ENCODE data around the gene GDPD5.

Gene GDPD5

GRCh38 chr11:75525433-75526191 is at the start of gene GDPD5:
TSS of gene GDPD5 (minus strand) at chr11:75525941. CDS start at chr11:75477735, 48,206 bp downstream.
- in situ Hi-C loops (cut with HindIII; ENCODE audit: low sequenced_read_pairs): no loop called here

GRCh38 chr11:75574698-75575602 is 49.2 kb upstream of the GDPD5 start:
- in situ Hi-C loops (cut with HindIII; ENCODE audit: low sequenced_read_pairs): no loop called here

GRCh38 chr11:75572744-75573143 is 47.0 kb upstream of the GDPD5 start:
- in situ Hi-C loops (cut with HindIII; ENCODE audit: low sequenced_read_pairs): no loop called here

- in situ Hi-C loops (cut with HindIII; ENCODE audit: low sequenced_read_pairs): no loop called here
Observed at GRCh38 chr11:75571625-75572024, 45.9 kb upstream of the GDPD5 start.

GRCh38 chr11:75570559-75571139 is 44.9 kb upstream of the GDPD5 start:
- in situ Hi-C loops (cut with HindIII; ENCODE audit: low sequenced_read_pairs): no loop called here

- in situ Hi-C loops (cut with HindIII; ENCODE audit: low sequenced_read_pairs): no loop called here
Observed at GRCh38 chr11:75568616-75569219, 43.0 kb upstream of the GDPD5 start.

- in situ Hi-C loops (cut with HindIII; ENCODE audit: low sequenced_read_pairs): no loop called here
Observed at GRCh38 chr11:75567971-75568370, 42.2 kb upstream of the GDPD5 start.

- in situ Hi-C loops (cut with HindIII; ENCODE audit: low sequenced_read_pairs): no loop called here
Observed at GRCh38 chr11:75566763-75567279, 41.1 kb upstream of the GDPD5 start.

- in situ Hi-C loops (cut with HindIII; ENCODE audit: low sequenced_read_pairs): no loop called here
Observed at GRCh38 chr11:75565916-75566762, 40.4 kb upstream of the GDPD5 start.

GRCh38 chr11:75565221-75565814 is 39.6 kb upstream of the GDPD5 start:
- in situ Hi-C loops (cut with HindIII; ENCODE audit: low sequenced_read_pairs): no loop called here

- in situ Hi-C loops (cut with HindIII; ENCODE audit: low sequenced_read_pairs): no loop called here
Observed at GRCh38 chr11:75563978-75564552, 38.3 kb upstream of the GDPD5 start.

- in situ Hi-C loops (cut with HindIII; ENCODE audit: low sequenced_read_pairs): no loop called here
Observed at GRCh38 chr11:75563501-75563977, 37.8 kb upstream of the GDPD5 start.

- in situ Hi-C loops (cut with HindIII; ENCODE audit: low sequenced_read_pairs): no loop called here
Observed at GRCh38 chr11:75562836-75563484, 37.2 kb upstream of the GDPD5 start.

GRCh38 chr11:75562048-75562835 is 36.5 kb upstream of the GDPD5 start, which contains the start of gene SERPINH1:
TSS of gene SERPINH1 (plus strand) at chr11:75562253. CDS start at chr11:75566350, 4,097 bp downstream.
- in situ Hi-C loops (cut with HindIII; ENCODE audit: low sequenced_read_pairs): no loop called here

- in situ Hi-C loops (cut with HindIII; ENCODE audit: low sequenced_read_pairs): no loop called here
Observed at GRCh38 chr11:75561426-75562047, 35.8 kb upstream of the GDPD5 start.

- in situ Hi-C loops (cut with HindIII; ENCODE audit: low sequenced_read_pairs): no loop called here
Observed at GRCh38 chr11:75560644-75561043, 34.9 kb upstream of the GDPD5 start.
